Activated CD4-positive, CD25-positive, alpha-beta regulatory T cell treated with anti-CD3 and anti-CD28 coated beads, Interleukin-2, amount 50 U/mL, for 16 hours (primary cell): ENCODE data around the gene AHCYL1.
"Not testable (repeated sequence)": the region's sequence is repeated elsewhere in the genome, so short reads cannot be mapped to it uniquely, and the experiment has no call there.

ENCODE experiments used
- DNase-seq: peaks from one replicate; pipeline ENCODE4 v3.0.0-alpha.2; 2020; ENCODE audit warnings: low read depth, low spot score

The AHCYL1 gene

DNA sequence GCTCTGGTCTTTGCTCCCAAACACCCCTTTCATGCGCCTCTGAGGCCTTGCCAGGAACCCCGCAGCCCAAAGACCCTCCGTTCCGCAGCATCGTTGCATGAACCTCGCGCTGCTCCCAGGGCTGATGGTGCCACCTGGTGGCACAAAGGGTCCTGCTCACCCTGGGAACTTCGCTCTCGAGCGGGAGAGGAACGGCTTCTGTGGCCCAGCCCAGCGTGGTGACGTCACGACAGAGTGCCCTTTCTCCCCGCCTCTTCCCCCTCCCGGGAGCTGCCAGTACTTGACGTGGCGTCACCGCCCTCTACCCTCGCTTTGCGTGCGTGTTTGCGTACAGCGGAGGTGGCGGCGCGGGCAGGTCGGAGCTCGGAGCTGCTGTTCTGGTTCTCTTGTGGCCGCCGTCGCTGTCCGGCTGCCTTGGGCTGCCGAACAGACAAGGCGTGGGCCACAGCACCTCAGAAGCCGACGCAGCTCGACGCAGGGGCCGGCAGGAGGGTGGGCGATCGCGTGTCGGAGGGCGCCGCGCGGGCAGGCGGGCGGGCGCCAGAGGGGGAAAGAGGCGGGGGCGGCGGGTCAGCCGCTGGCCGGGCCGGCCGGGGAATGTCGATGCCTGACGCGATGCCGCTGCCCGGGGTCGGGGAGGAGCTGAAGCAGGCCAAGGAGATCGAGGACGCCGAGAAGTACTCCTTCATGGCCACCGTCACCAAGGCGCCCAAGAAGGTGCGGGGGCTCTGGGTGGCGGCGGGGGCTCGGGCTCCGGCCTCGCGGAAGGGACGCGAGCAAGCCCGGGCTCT, at the start of gene AHCYL1:
Gene AHCYL1 (plus strand): TSS at position 310 of the 791 bp plus-strand sequence. CDS start 288 bp downstream, at position 598.
- peak; percentile 97 for DNase-seq

- no peak for DNase-seq
These were observed 49.1 kb upstream of the AHCYL1 start for GRCh38 chr1:109935451-109935900.

DNA sequence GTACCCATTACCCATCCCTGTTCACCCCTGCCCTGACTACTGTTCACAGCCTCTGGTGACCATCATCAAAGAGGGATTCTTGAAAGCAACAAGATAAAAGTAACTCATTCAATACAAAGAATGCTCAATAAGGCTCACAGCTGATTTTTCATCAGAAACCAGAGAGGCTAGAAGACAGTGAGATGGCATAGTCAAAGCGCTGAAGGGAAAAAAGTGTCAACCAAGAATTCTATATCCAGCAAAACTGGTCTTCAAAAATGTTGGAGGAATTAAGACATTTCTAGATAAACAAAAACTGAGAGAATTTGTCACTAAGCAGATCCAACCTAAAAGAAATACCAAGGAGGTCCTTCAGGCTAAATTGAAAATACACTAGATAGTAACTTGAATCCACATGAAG, 46.8 kb upstream of the AHCYL1 start:
- no peak for DNase-seq

DNA sequence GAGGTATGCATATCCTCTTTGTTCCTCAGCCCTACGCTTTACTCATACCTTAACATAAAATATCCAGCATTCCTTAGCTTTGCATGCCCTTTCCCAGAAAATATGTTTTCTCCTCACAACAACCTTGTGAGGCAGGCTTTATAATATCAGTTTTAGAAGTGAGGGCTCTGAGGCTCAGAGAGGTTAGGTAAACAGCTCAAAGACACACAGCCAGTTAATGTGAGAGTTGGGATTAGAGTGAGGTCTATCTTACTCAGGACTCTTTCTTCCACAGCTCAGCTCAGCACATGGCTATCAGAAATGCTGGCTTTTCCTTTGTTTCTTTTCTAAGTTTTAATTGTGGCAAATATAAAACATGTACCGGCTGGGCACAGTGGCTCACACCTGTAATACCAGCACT, 46.0 kb upstream of the AHCYL1 start:
- DNase-seq: no peak

- no peak for DNase-seq
These were observed 42.1 kb upstream of the AHCYL1 start for GRCh38 chr1:109942434-109942833.

- no peak for DNase-seq
These were observed 40.0 kb upstream of the AHCYL1 start for GRCh38 chr1:109944541-109944940.

- no peak for DNase-seq
These were observed 38.1 kb upstream of the AHCYL1 start for GRCh38 chr1:109946511-109946910.

- DNase-seq: no peak
These were observed 36.8 kb upstream of the AHCYL1 start for GRCh38 chr1:109947582-109948284.

DNA sequence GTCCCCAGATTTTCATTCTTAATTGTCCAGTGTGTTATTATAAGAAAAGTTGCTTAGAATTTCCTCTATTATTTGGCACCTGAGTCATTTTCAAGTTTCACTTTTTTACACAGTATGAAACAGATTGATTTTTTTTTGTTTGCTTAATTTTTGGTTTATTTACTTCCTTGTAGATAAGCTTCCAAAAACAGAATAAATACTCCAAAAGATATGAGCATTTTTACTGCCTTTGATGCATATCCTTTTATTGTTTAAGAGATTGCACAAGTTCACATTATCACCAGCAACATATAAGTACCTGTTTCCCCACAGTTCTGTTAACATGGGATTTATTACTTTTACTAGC, 36.3 kb upstream of the AHCYL1 start:
- DNase-seq: no peak

- DNase-seq: no peak
These were observed 34.5 kb upstream of the AHCYL1 start for GRCh38 chr1:109950038-109950437.

GRCh38 chr1:109950509-109950908, 34.1 kb upstream of the AHCYL1 start:
- no peak for DNase-seq

GRCh38 chr1:109951501-109951900, 33.1 kb upstream of the AHCYL1 start:
- not testable (repeated sequence) for DNase-seq

DNA sequence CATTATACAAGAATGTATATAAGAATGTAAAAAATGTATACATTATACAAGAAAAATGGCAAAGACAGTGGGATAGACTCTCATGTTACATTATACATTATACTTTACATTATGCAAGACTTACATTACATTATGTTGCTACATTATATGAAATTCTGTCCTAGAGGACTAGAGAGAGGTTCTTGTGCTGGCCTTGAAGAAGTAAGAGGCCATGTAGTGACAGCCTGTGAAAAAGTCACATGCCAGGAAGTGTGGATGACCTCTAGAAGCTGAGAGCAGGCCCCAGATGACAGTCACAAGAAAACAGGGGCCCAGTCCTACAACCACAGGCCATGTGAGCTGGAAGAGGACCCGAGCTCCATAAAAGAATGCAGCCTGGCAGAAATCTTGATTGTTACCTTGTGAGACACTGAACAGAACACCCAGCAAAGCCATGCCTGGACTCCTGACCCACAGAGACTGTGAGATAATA, 30.5 kb upstream of the AHCYL1 start:
- DNase-seq: no peak

GRCh38 chr1:109959632-109959973, 25.0 kb upstream of the AHCYL1 start:
- no peak for DNase-seq

- DNase-seq: no peak
These were observed 24.4 kb upstream of the AHCYL1 start for GRCh38 chr1:109959974-109960744.

- no peak for DNase-seq
These were observed 23.8 kb upstream of the AHCYL1 start for GRCh38 chr1:109960745-109961094.

GRCh38 chr1:109963864-109964263, 20.7 kb upstream of the AHCYL1 start:
- no peak for DNase-seq

- DNase-seq: no peak
These were observed 15.3 kb upstream of the AHCYL1 start for GRCh38 chr1:109969146-109969829.

- DNase-seq: no peak
These were observed 14.7 kb upstream of the AHCYL1 start for GRCh38 chr1:109969907-109970306.

DNA sequence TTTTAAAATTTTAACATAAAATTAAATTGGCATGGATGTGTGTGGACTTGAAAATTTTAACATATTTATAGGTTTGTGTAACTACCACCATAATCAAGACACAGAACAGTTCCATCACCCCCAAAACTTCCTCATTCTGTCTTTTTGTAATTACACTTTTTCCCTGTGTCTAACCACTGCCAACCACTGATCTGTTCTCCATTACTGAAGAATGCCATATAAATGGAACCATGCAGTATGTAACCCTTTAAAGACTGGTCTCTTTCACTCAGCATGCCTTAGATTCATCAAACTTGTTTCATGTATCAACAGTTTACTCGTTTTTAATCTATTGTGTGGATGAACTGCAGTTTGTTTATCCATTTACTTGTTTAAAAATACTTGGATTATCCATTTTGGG, 13.0 kb upstream of the AHCYL1 start:
- no peak for DNase-seq

DNA sequence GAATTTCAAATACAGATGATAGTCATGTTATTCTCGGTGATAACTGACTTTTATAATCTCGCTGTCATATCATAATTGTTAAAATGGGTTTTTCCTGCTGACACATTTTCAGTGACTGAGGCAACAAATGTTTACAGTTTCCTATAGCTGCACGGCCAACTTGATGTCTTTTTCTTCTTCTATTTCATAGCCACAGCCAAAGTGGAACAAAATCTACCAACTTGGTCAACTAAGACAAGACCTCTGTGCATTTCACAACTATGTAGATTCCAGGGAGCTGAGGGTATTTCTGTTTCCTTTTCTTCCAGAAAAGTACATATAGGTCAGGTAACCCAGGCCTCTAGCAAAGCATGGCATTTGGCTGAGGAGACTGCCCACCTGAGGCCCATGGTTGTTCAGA, 10.4 kb upstream of the AHCYL1 start:
- no peak for DNase-seq

- no peak for DNase-seq
These were observed 8.8 kb upstream of the AHCYL1 start for GRCh38 chr1:109975718-109976117.
